CD14-positive monocyte (primary cell): Measurements from ENCODE around the gene SCCPDH. TPM values are rescaled to one million over a fixed set of nuclear protein-coding genes. Genes with fewer than 3 reads are reported as not detected.

Experiments used
- DNase-seq, 3 donors: peaks; one replicate each; pipeline ENCODE4 v3.0.0-alpha.2; 2011 to 2022
- H2AFZ ChIP-seq: 2 replicates; pipeline ENCODE4 v1.6.0; 2012; ENCODE audit warnings: mild to moderate bottlenecking, low read depth, low read length, inconsistent platforms; ENCODE audit not compliant: insufficient read depth, poor library complexity, severe bottlenecking
- H3K27ac ChIP-seq, 2 donors: 1 replicate in 1 of 2; 2 replicates in 1 of 2; pipeline ENCODE4 v1.5.1; 2012 to 2013; ENCODE audit warnings: low read length in 2 of 2, control low read depth in 1 of 2, inconsistent platforms in 1 of 2, low read depth in 1 of 2, mild to moderate bottlenecking in 1 of 2
- H3K27me3 ChIP-seq, 2 donors: one replicate each; pipeline versions ENCODE4 v1.6.0 to v1.6.1; 2011 to 2013; ENCODE audit warnings: low read length in 2 of 2; ENCODE audit not compliant: control insufficient read depth in 2 of 2, insufficient read depth in 2 of 2
- H3K36me3 ChIP-seq, 2 donors: replicated peaks in 1 of 2; 1 replicate in 1 of 2; 2 replicates in 1 of 2; pipeline versions ENCODE4 v1.5.1 to v1.6.1; 2012 to 2013; ENCODE audit warnings: low read length in 2 of 2, control low read depth in 1 of 2, inconsistent platforms in 1 of 2, mild to moderate bottlenecking in 1 of 2; ENCODE audit not compliant: insufficient read depth in 2 of 2, control insufficient read depth in 1 of 2
- H3K4me1 ChIP-seq, 2 donors: 1 replicate in 1 of 2; 2 replicates in 1 of 2; pipeline versions ENCODE4 v1.5.1 to v1.6.1; 2012 to 2013; ENCODE audit warnings: low read length in 2 of 2, control low read depth in 1 of 2, inconsistent platforms in 1 of 2, mild to moderate bottlenecking in 1 of 2, moderate library complexity in 1 of 2; ENCODE audit not compliant: insufficient read depth in 2 of 2, control insufficient read depth in 1 of 2
- H3K4me2 ChIP-seq: replicated peaks from 2 replicates; pipeline ENCODE3; 2012; ENCODE audit warnings: low read length, moderate library complexity, mild to moderate bottlenecking; ENCODE audit not compliant: poor library complexity, severe bottlenecking; ENCODE audit errors: extremely low read depth
- H3K4me3 ChIP-seq, 3 experiments: fragments of 200-600 bp in 1 of 3; sonication (generic) in 1 of 3; replicated peaks in 1 of 3; 1 replicate in 2 of 3; 2 replicates in 1 of 3; pipeline ENCODE4 v1.5.1; 2011 to 2013; ENCODE audit warnings: low read length in 3 of 3, mild to moderate bottlenecking in 3 of 3, control low read depth in 2 of 3, low read depth in 2 of 3, inconsistent platforms in 1 of 3, moderate library complexity in 1 of 3
- H3K79me2 ChIP-seq: 2 replicates; pipeline ENCODE4 v1.6.0; 2012; ENCODE audit warnings: mild to moderate bottlenecking, control low read depth, inconsistent platforms, low read length, moderate library complexity; ENCODE audit not compliant: insufficient read depth
- H3K9ac ChIP-seq: 2 replicates; pipeline ENCODE4 v1.6.0; 2017; ENCODE audit warnings: low read length, mild to moderate bottlenecking; ENCODE audit not compliant: insufficient read depth, poor library complexity, severe bottlenecking
- H3K9me3 ChIP-seq, 2 donors: replicated peaks in 1 of 2; 1 replicate in 1 of 2; 2 replicates in 1 of 2; pipeline versions ENCODE4 v1.5.1 to v1.6.1; 2012 to 2013; ENCODE audit warnings: low read length in 2 of 2, control low read depth in 1 of 2; ENCODE audit not compliant: control insufficient read depth in 1 of 2, insufficient read depth in 1 of 2
- H4K20me1 ChIP-seq: 2 replicates; pipeline ENCODE4 v1.6.0; 2012; ENCODE audit warnings: mild to moderate bottlenecking, low read length, control low read depth, moderate library complexity; ENCODE audit not compliant: insufficient read depth
- H3K27ac Mint-ChIP-seq, 7 donors: one replicate each; pipeline ENCODE4 v1.8.0; 2020; ENCODE audit warnings: mild to moderate bottlenecking in 7 of 7, mixed read lengths in 7 of 7, moderate library complexity in 6 of 7, inconsistent platforms in 2 of 7
- H3K27me3 Mint-ChIP-seq, 3 donors: one replicate each; pipeline ENCODE4 v1.8.0; 2021 to 2022; ENCODE audit warnings: low read depth in 3 of 3, mild to moderate bottlenecking in 3 of 3, mixed read lengths in 3 of 3, moderate library complexity in 3 of 3, inconsistent platforms in 1 of 3
- H3K36me3 Mint-ChIP-seq, 2 donors: one replicate each; pipeline ENCODE4 v1.8.0; 2020; ENCODE audit warnings: mixed read lengths in 2 of 2, inconsistent platforms in 1 of 2, mild to moderate bottlenecking in 1 of 2
- H3K4me1 Mint-ChIP-seq: one replicate; pipeline ENCODE4 v1.8.0; 2020; ENCODE audit warnings: mild to moderate bottlenecking, mixed read lengths
- H3K4me3 Mint-ChIP-seq, 2 donors: one replicate each; pipeline ENCODE4 v1.8.0; 2020; ENCODE audit warnings: mild to moderate bottlenecking in 2 of 2, mixed read lengths in 2 of 2, moderate library complexity in 1 of 2
- H3K9me3 Mint-ChIP-seq, 7 donors: one replicate each; pipeline ENCODE4 v1.8.0; 2020 to 2022; ENCODE audit warnings: mixed read lengths in 7 of 7, mild to moderate bottlenecking in 6 of 7, moderate library complexity in 6 of 7, inconsistent platforms in 2 of 7
- WGBS: methylation state at CpG from one replicate; pipeline ENCODE4 v1.1.5; 2013; ENCODE audit warnings: missing lambda C conversion rate; ENCODE audit not compliant: insufficient coverage; 5-methylcytosine and 5-hydroxymethylcytosine counted together
- intact Hi-C, 2 donors: fragments of 100-400 bp; cut with micrococcal nuclease; formaldehyde crosslinking; loops; one replicate each; pipeline versions ENCODE4 v1.15.0 to v1.15.1; 2023
- polyA plus RNA-seq, 3 donors: library from polyadenylated mRNA; depleted of rRNA in 1 of 3; unstranded in 2 of 3; stranded (reverse) in 1 of 3; fragments of 300-500 nt in 2 of 3; fragments of >200 nt in 1 of 3; fragmentation: Illumina TruSeq in 2 of 3; gene quantifications; 1 replicate in 2 of 3; 2 replicates in 1 of 3; pipeline ENCODE4 v1.2.3, GENCODE V29; 2012 to 2021
- TF ChIP-seq, protein P1 (sequence below): fragments of 200-600 bp; IDR thresholded peaks from one replicate; pipeline ENCODE4 v1.8.0; 2022; ENCODE audit warnings: antibody characterized with exemption, mild to moderate bottlenecking

Gene SCCPDH
- polyA plus RNA-seq, 3 donors = 7.3 to 25.3 (median 22.7) TPM

DNA sequence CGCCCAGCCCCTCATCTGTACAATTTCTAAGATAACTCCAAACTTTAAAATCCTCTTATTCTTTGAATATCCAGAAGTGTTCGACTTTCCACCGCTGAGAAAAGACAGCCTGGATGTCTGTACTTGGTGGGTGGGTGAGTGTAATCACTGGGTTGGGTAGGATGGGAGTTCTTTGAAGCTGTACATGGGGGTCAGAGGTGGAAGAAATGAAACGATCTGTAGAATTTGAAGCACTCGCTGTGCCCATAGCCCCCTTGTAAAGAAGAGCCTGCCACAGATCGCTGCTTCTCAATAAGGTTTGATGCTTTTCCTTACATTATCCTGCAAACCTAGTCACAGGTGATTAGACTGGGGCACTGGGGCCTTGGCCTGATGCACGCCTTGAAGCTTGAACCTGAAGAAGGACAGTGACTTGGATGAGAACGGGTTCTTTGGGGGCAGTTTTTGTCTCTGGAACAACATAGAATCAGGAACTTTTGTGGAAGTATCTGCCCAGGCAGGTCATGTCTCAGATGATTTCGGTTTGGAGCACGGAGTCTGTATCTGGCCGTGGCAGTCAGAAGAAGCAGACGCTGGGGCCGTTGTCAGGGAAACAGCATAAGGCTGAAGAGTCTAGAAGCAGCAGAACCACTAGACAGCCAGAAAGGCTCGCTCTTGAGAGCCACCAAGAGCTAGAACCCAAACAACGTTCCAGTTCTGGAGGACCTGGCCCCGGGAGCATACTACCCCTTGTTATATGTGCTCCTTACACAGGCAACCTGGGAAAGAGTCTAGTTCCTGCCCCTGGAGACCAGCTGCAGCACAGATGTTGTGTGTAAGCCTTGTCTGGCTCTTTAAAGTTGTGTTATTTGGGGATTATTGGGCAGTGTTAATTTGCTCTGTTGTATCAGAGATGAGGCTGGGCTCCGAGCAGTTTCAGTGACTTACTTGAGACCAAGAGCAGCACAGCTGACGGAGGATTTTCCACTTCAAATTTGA is 45.1 kb upstream of the SCCPDH start:
- no peak overlapping the region for H3K27ac ChIP-seq
- Mint-ChIP-seq H3K27me3 (no peaks in the 10 kb centered on the region), H3K4me1 (peaks cover 3% of the 10 kb centered on the region), H3K4me3 (no peak overlapping the region), H3K36me3 (no peaks in the 10 kb centered on the region), H3K27ac (no peak overlapping the region), H3K9me3 (peaks cover 0 to 5% (median 0%) of the 10 kb centered on the region in 7 donors)
- TF ChIP-seq, protein P1, sequence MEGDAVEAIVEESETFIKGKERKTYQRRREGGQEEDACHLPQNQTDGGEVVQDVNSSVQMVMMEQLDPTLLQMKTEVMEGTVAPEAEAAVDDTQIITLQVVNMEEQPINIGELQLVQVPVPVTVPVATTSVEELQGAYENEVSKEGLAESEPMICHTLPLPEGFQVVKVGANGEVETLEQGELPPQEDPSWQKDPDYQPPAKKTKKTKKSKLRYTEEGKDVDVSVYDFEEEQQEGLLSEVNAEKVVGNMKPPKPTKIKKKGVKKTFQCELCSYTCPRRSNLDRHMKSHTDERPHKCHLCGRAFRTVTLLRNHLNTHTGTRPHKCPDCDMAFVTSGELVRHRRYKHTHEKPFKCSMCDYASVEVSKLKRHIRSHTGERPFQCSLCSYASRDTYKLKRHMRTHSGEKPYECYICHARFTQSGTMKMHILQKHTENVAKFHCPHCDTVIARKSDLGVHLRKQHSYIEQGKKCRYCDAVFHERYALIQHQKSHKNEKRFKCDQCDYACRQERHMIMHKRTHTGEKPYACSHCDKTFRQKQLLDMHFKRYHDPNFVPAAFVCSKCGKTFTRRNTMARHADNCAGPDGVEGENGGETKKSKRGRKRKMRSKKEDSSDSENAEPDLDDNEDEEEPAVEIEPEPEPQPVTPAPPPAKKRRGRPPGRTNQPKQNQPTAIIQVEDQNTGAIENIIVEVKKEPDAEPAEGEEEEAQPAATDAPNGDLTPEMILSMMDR = no peak
- no peaks in the 10 kb centered on the region for H3K79me2 ChIP-seq
- H2AFZ ChIP-seq = no peak overlapping the region
- H3K9me3 ChIP-seq = no peaks in the 10 kb centered on the region
- H3K27me3 ChIP-seq = no peaks in the 10 kb centered on the region
- H3K4me2 ChIP-seq = no peak overlapping the region
- intact Hi-C loops = no loop called here
- H3K9ac ChIP-seq = no peak overlapping the region
- no peaks in the 10 kb centered on the region for H3K4me1 ChIP-seq
- no peaks in the 10 kb centered on the region for H3K36me3 ChIP-seq
- H4K20me1 ChIP-seq = no peaks in the 10 kb centered on the region
- 95% methylated on average over 12 of the region's 18 CpGs for WGBS
- no peak for DNase-seq
- no peak overlapping the region for H3K4me3 ChIP-seq

DNA sequence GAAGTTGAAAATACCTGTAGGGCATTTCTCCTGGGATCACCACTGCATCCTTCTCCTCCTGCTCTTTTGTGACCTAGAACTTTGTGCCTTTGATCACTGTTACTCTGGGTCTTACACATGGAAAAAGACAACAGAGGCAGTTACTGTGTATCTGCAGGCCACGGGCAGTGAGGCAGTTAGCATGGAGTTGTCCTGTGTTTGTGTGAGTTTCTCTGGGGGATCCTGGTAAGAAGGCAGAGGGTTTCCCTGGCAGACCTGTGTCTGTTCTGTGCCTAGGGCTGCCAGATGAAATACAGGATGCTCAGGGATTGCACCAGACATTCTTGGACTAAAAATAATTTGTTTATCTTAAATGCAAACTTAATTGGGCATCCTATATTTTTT is 44.4 kb upstream of the SCCPDH start:
- no peaks in the 10 kb centered on the region for H3K36me3 ChIP-seq
- Mint-ChIP-seq H3K27me3 (no peaks in the 10 kb centered on the region), H3K36me3 (no peaks in the 10 kb centered on the region), H3K4me3 (no peak overlapping the region), H3K4me1 (peaks cover 3% of the 10 kb centered on the region), H3K27ac (no peak overlapping the region), H3K9me3 (peaks cover 0 to 5% (median 0%) of the 10 kb centered on the region in 7 donors)
- no peak for DNase-seq
- WGBS = 100% methylated on average over 1 of the region's 1 CpG
- H3K79me2 ChIP-seq = no peaks in the 10 kb centered on the region
- no peak overlapping the region for H3K27ac ChIP-seq
- H3K27me3 ChIP-seq = no peaks in the 10 kb centered on the region
- H2AFZ ChIP-seq = no peak overlapping the region
- H3K4me3 ChIP-seq = no peak overlapping the region
- H3K4me2 ChIP-seq = no peak overlapping the region
- H3K4me1 ChIP-seq = no peaks in the 10 kb centered on the region
- no peaks in the 10 kb centered on the region for H3K9me3 ChIP-seq
- no peaks in the 10 kb centered on the region for H4K20me1 ChIP-seq
- intact Hi-C loops = loop anchor here in 1 of 2 donors (10.0 kb wide), 1 partner anchor 175 kb away; the partner anchor contains the start of gene SMYD3
- TF ChIP-seq, protein P1 = no peak
- no peak overlapping the region for H3K9ac ChIP-seq
